Measurements from ENCODE around the gene ODAD2. TPM values are rescaled to one million over a fixed set of nuclear protein-coding genes. Genes with fewer than 3 reads are reported as not detected.

ODAD2 gene
- total and polyA plus RNA-seq, 2 of the 8 experiments (the other 6 are each of a cell fraction or from before 2014, with no cell fraction given): 0.95 to 4.3 TPM

GRCh38 chr10:27878281-27878680 lies 120.6 kb downstream of the ODAD2 start:
- no peak overlapping the region for H2AK5ac ChIP-seq (ENCODE audit: low read depth, low read length)
- no peak overlapping the region for H3K56ac ChIP-seq (replicated peaks; ENCODE audit: insufficient read length, low read depth, low read length)
- WGBS, 2 experiments (ENCODE audit: extremely low coverage in 1 of 2, insufficient coverage in 1 of 2, insufficient read length in 1 of 2, insufficient replicate concordance in 2 of 2, low coverage in 1 of 2, low lambda C conversion rate in 2 of 2, missing lambda C conversion rate in 1 of 2): 93% methylated on average over 4 of the region's 4 CpGs; no CpG with 5 or more reads in 1 of the 2 experiments
- peaks cover 0 to 2% (median 0%) of the 10 kb centered on the region in 4 experiments; a peak in 1 of 7 replicates for H3K4me1 ChIP-seq (replicated peaks in 1 of 4; ENCODE audit: control insufficient read depth in 3 of 4, insufficient read depth in 4 of 4, low read length in 3 of 4)
- no peak overlapping the region for H2BK120ac ChIP-seq (replicated peaks; ENCODE audit: low read depth, low read length)
- H3K4me3 ChIP-seq (ENCODE audit: extremely low read depth in 1 of 4, insufficient read depth in 2 of 4, low read depth in 3 of 4, low read length in 4 of 4): no peak overlapping the region
- no peak for DNase-seq (ENCODE audit: low read depth in 1 of 2, low spot score in 2 of 2)
- H3K18ac ChIP-seq (ENCODE audit: extremely low read depth, low read length): no peak overlapping the region
- H4K8ac ChIP-seq (ENCODE audit: extremely low read depth, insufficient read depth, low read length): no peak overlapping the region
- POLR2A ChIA-PET (ENCODE audit: partially characterized antibody): no interaction called here
- no peak overlapping the region for H2BK20ac ChIP-seq (ENCODE audit: low read length)
- no peak overlapping the region for H2BK15ac ChIP-seq (ENCODE audit: low read length)
- no peak overlapping the region for H3K14ac ChIP-seq (ENCODE audit: insufficient read length)
- H3K27ac ChIP-seq (ENCODE audit: low read depth, low read length): no peak overlapping the region
- H3K4me2 ChIP-seq (ENCODE audit: insufficient read depth in 1 of 2, low read depth in 2 of 2, low read length in 2 of 2): no peak overlapping the region
- peaks cover 0 to 5% of the 10 kb centered on the region in 2 experiments; a peak in 1 of 4 replicates for H3K9me3 ChIP-seq (ENCODE audit: insufficient read depth in 2 of 2, low read depth in 1 of 2, low read length in 1 of 2)
- no peaks in the 10 kb centered on the region for H3K79me2 ChIP-seq (ENCODE audit: control insufficient read depth in 1 of 2, insufficient read depth in 2 of 2, low read length in 2 of 2)
- no peak overlapping the region for H3K9ac ChIP-seq (replicated peaks in 1 of 4; ENCODE audit: extremely low read depth in 1 of 4, low read depth in 3 of 4, low read length in 3 of 4)
- no peak overlapping the region for H2BK5ac ChIP-seq (ENCODE audit: low read depth, low read length)
- no peaks in the 10 kb centered on the region for H3K79me1 ChIP-seq (ENCODE audit: low read depth, low read length)
- no peak overlapping the region for H3K4ac ChIP-seq (replicated peaks; ENCODE audit: insufficient read length, low read depth, low read length)
- H2AFZ ChIP-seq (ENCODE audit: low read length): no peak overlapping the region
- no peaks in the 10 kb centered on the region for H4K20me1 ChIP-seq (replicated peaks in 1 of 2; ENCODE audit: control insufficient read depth in 1 of 2, insufficient read depth in 2 of 2, low read length in 2 of 2)
- no peak overlapping the region for H3K23ac ChIP-seq (ENCODE audit: insufficient read length)
- no peak overlapping the region for H2BK12ac ChIP-seq (ENCODE audit: low read depth, low read length)
- H3K36me3 ChIP-seq (ENCODE audit: control insufficient read depth in 2 of 4, insufficient read depth in 4 of 4, low read length in 3 of 4): no peaks in the 10 kb centered on the region
- H4K5ac ChIP-seq (ENCODE audit: insufficient read length, low read depth, low read length): no peak overlapping the region
- H4K91ac ChIP-seq (replicated peaks; ENCODE audit: insufficient read length, low read length): no peak overlapping the region
- no peaks in the 10 kb centered on the region for H3K27me3 ChIP-seq (replicated peaks in 1 of 4; ENCODE audit: control insufficient read depth in 3 of 4, extremely low read depth in 1 of 4, insufficient read depth in 3 of 4, low read length in 3 of 4)
- CTCF ChIA-PET (ENCODE audit: partially characterized antibody): no interaction called here
- no peak for FAIRE-seq
- H3K23me2 ChIP-seq (ENCODE audit: low read depth, low read length): no peaks in the 10 kb centered on the region
- no peak for TF ChIP-seq BCL11A (IDR thresholded peaks at IDR 0.05; ENCODE audit: low read depth in 2 of 2, low read length in 2 of 2)
- TF ChIP-seq ASH2L (IDR thresholded peaks at IDR 0.05; ENCODE audit: low read length): no peak
- TF ChIP-seq TAF7 (optimal IDR thresholded peaks at IDR 0.05; ENCODE audit: borderline replicate concordance, low read depth, low read length): no peak
- TF ChIP-seq HDAC6 (IDR thresholded peaks at IDR 0.05; ENCODE audit: low read depth, low read length): no peak
- no peak for TF ChIP-seq TEAD4 (IDR thresholded peaks at IDR 0.05; ENCODE audit: low read depth, low read length)
- TF ChIP-seq CBX5 (IDR thresholded peaks at IDR 0.05; ENCODE audit: low read depth, low read length): no peak
- TF ChIP-seq RNF2 (IDR thresholded peaks at IDR 0.05; ENCODE audit: borderline replicate concordance, low read depth, low read length, missing control alignments, poor library complexity, severe bottlenecking): no peak
- TF ChIP-seq JUND (IDR thresholded peaks at IDR 0.05; ENCODE audit: low read length): no peak
- no peak for TF ChIP-seq SIRT6 (IDR thresholded peaks at IDR 0.05; ENCODE audit: low read length)
- no peak for TF ChIP-seq GTF2F1 (IDR thresholded peaks at IDR 0.05; ENCODE audit: borderline replicate concordance, low read depth, low read length)
- no peak for TF ChIP-seq ZNF274 (IDR thresholded peaks at IDR 0.05; ENCODE audit: borderline replicate concordance, extremely low read depth, low read length)
- TF ChIP-seq CEBPB (IDR thresholded peaks at IDR 0.05; ENCODE audit: low read depth, low read length): no peak
- TF ChIP-seq CHD1 (IDR thresholded peaks at IDR 0.05; ENCODE audit: low read depth, low read length): no peak
- no peak for TF ChIP-seq HDAC2 (IDR thresholded peaks at IDR 0.05; ENCODE audit: borderline replicate concordance in 1 of 2, low read depth in 2 of 2, low read length in 2 of 2)
- no peak for TF ChIP-seq RAD21 (IDR thresholded peaks at IDR 0.05 in 1 of 2, conservative IDR thresholded peaks at IDR 0.05 in 1 of 2; ENCODE audit: low read depth in 2 of 2, low read length in 2 of 2)

Measured in H1 (cell line).